Epidermal melanocyte (primary cell): ENCODE measurements around the gene MAX.

ENCODE experiments used
- DNase-seq: peaks from one replicate; pipeline ENCODE4 v3.0.0; 2011; ENCODE audit warnings: low spot score; ENCODE audit not compliant: insufficient read length

MAX gene

GRCh38 chr14:65073605-65074201 lies 28.6 kb downstream of the MAX start:
- no peak for DNase-seq

DNA sequence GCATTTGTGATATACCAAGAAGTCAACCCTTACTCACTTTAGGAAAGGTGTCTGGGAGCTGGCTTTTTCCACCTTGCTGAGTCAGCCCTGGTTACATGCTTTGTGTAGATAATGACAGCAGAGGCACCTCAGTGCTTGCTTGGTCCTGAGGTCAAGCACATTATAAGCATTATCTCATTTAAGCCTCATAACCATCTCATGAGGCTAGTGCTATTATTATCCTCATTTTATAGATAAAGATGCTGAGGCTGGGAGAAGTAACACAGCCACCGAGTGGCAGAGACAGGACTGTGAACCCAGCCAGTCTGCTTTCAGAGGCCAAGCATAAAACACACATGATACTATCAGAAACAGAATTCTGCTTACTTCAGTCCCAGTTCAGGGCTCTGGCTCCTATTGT lies 29.4 kb downstream of the MAX start:
- DNase-seq = no peak

GRCh38 chr14:65072256-65072655 lies 30.1 kb downstream of the MAX start:
- DNase-seq = no peak

DNA sequence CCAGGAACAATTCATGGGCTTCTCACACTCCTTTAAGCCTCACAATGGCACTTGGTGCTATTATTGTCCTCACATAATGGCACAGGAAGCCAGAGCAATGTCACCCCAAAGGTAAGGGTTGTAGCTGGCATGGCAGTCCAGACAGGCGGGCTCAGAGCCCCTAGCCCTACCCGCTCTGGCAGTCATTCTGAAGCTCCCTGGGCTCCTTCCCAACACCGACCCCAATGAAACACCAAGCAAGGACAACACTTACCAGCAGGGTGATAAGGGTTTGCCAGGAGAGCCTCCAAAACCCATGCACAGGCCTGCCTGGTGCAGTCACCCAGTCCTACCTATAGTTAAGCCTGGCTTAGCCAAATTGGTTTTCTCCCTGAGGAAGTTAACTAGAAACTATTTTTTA lies 30.8 kb downstream of the MAX start:
- DNase-seq = no peak

GRCh38 chr14:65070471-65070976 lies 31.8 kb downstream of the MAX start:
- DNase-seq = no peak

GRCh38 chr14:65069874-65070413 lies 32.4 kb downstream of the MAX start:
- DNase-seq = no peak

- DNase-seq = no peak
Observed at GRCh38 chr14:65065719-65066118, 36.6 kb downstream of the MAX start.

- DNase-seq = no peak
Observed at GRCh38 chr14:65062096-65063075, 39.9 kb downstream of the MAX start.

- no peak for DNase-seq
Observed at GRCh38 chr14:65057695-65058094, 44.6 kb downstream of the MAX start.

GRCh38 chr14:65054471-65055085 lies 47.7 kb downstream of the MAX start:
- no peak for DNase-seq

DNA sequence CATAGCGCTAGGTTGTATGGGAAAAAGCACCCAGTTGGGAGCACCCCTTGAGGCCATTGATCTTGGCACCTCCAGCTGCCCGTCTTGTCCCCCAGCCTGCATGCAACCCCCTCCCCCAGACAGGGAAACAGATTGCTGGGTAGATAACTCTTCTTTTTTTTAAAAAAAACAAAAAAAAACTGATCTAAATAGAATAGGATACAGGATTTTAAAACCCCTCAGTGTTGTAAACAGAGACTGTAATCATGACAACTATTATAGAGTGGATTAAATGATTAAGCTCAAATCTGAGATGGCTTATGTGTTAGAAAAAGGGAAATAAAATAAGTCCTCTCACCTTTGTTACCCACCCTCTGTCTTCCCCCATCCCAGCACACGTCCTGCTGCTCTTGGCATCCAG lies 48.9 kb downstream of the MAX start:
- DNase-seq = no peak

- DNase-seq = no peak
Observed at GRCh38 chr14:65052832-65053231, 49.5 kb downstream of the MAX start.

DNA sequence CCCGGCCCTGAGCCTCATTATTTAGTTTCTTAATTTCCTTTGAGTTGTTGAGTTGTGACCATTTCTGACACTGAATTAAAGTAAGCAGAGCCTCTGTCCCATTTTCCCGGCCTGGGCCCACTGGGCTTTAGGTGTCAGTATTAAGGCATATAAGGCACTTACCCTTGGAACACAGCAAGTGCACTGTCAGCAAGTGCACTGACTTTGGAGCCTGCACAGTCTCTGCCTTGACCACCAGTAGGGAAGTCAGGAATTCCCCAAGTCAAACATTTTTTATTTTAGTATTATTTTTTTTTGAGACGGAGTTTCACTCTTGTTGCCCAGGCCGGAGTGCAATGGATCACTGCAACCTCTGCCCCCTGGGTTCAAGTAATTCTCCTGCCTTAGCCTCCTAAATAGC lies 56.6 kb downstream of the MAX start:
- DNase-seq = no peak

GRCh38 chr14:65045006-65045405 lies 57.3 kb downstream of the MAX start:
- DNase-seq = no peak

DNA sequence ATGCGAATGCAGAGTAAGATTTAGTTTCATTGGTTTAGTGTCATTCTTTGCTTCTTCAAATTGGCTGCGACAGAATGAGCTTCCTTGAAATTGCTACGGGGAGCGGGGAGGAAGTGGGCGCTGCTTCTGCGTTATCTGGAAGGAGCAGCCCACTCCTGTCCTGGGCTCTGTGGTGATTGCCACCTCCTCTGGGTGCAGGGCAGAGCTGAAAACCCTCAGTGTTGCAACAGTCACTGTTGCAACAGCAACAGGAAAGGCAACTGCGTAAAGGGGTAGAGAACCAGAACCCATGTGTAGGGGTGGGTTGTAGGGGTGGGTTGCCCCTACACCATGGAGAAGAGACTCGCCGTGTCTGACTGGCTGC lies 57.7 kb downstream of the MAX start:
- DNase-seq = no peak

- no peak for DNase-seq
Observed at GRCh38 chr14:65043893-65044595, 58.3 kb downstream of the MAX start.

DNA sequence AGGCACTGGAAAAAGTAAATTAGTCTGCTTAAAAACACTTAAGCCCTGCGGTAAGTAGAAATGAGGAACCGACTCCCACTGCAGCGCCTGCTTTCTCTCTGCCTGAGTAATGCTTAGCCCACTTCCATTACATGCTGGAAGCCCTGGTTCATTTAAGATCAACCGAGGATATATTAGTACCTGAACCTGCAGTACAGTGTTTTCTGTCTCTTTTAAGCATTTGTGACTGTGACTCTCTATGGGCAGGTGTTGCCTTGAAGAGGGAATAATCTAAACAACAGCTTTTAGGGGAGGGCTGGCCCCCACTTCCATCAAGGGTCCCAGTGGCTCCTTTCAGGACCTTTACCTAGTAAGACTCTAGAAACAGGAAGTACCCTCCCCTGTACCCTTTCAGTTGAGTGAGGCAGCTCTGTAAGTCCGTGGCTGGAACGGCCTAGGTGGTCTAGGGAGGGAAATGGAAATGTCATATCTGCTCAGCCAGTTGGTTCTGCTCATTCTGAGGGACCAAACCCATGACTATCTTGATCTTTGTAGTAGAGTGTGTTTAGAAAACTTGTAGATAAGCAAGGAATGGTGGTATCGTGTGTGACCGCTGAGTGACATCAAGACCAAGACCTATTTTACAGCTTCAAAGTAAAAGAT lies 59.5 kb downstream of the MAX start:
- DNase-seq = no peak

DNA sequence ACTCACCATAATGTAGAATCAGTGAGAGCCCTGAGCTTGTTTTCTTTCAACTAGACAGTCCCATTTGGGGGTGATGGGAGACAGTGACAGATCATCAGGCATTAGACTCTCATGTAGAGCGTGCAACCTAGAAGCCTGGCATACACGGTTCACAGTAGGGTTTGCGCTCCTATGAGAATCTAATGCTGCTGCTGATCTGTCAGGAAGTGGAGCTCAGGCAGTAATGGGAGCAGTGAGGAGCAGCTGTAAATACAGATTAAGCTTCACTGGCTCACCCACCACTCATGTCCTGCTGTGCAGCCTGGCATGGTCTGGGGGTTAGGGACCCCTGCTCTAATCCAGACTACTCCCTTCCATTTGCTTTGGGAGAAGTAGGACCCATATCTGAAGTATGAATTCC lies 60.0 kb downstream of the MAX start:
- no peak for DNase-seq

- DNase-seq = no peak
Observed at GRCh38 chr14:65041434-65041915, 60.8 kb downstream of the MAX start.

DNA sequence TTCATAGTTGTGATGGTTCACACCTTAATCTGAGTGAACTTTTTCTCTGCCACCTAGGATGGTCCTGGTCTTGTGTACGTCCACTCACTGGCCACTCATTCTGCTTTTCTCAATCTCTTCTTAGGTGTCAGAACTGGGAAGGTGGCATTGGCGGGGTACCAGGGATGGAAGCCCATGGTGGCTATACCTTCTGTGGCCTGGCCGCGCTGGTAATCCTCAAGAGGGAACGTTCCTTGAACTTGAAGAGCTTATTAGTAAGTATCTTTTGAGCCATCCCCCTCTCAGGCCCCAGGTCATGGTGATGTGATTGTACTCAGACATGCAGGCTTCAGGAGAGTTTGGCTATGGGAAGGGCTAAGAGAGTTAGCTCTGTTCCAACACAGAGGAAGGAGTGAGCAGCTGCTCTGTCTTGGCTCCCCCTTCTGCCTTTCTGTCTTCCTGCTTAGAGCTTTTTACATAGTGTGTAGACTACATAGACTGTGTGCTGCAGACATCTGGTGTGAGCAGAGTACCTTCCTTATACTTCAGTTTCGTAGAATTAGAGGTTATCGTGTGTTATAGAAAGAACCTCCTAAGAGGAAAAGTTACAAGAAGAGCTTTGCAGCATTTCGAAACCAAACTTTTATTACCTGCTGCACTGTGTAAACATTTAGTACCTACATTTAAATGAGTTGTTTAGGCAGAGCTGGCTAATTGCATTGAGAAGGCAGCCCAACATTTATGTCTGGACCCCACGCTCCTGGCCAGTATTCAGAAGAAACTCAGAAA lies 61.5 kb downstream of the MAX start:
- no peak for DNase-seq
